Bronchial epithelial cell (primary cell): Measurements from ENCODE around the gene UNK. TPM values are rescaled to one million over a fixed set of nuclear protein-coding genes. Genes with fewer than 3 reads are reported as not detected.

ENCODE experiments used
- DNase-seq: peaks from one replicate; pipeline ENCODE4 v3.0.0-alpha.2; 2010; ENCODE audit warnings: low read depth
- FAIRE-seq: peaks from 2 replicates; lab custom pipeline; 2011; peaks lifted over from hg19 to GRCh38; lab: Jason Lieb, UNC
- H3K27me3 ChIP-seq: 2 replicates; pipeline ENCODE4 v1.5.1; 2011; ENCODE audit warnings: low read length; ENCODE audit not compliant: control insufficient read depth, insufficient read depth
- H3K36me3 ChIP-seq: 2 replicates; pipeline ENCODE4 v1.5.1; 2011; ENCODE audit warnings: low read length; ENCODE audit not compliant: control insufficient read depth, insufficient read depth
- H3K4me3 ChIP-seq: 2 replicates; pipeline ENCODE4 v1.5.1; 2011; ENCODE audit warnings: mild to moderate bottlenecking, low read depth, low read length, control low read depth
- total RNA-seq: library from RNA; depleted of rRNA; stranded (reverse); fragments of >200 nt; gene quantifications from 2 replicates; pipeline ENCODE4 v1.2.1, GENCODE V29; 2014
- TF ChIP-seq, protein P1 (sequence below): IDR thresholded peaks from 2 replicates; pipeline ENCODE4 v1.5.1; 2011; ENCODE audit warnings: mild to moderate bottlenecking, moderate library complexity, low read length, control low read depth, inconsistent platforms; ENCODE audit not compliant: insufficient read depth, severe bottlenecking

UNK gene, protein sequence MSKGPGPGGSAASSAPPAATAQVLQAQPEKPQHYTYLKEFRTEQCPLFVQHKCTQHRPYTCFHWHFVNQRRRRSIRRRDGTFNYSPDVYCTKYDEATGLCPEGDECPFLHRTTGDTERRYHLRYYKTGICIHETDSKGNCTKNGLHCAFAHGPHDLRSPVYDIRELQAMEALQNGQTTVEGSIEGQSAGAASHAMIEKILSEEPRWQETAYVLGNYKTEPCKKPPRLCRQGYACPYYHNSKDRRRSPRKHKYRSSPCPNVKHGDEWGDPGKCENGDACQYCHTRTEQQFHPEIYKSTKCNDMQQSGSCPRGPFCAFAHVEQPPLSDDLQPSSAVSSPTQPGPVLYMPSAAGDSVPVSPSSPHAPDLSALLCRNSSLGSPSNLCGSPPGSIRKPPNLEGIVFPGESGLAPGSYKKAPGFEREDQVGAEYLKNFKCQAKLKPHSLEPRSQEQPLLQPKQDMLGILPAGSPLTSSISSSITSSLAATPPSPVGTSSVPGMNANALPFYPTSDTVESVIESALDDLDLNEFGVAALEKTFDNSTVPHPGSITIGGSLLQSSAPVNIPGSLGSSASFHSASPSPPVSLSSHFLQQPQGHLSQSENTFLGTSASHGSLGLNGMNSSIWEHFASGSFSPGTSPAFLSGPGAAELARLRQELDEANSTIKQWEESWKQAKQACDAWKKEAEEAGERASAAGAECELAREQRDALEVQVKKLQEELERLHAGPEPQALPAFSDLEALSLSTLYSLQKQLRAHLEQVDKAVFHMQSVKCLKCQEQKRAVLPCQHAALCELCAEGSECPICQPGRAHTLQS
- total RNA-seq = 10.8 and 11.4 TPM in 2 replicates

DNA sequence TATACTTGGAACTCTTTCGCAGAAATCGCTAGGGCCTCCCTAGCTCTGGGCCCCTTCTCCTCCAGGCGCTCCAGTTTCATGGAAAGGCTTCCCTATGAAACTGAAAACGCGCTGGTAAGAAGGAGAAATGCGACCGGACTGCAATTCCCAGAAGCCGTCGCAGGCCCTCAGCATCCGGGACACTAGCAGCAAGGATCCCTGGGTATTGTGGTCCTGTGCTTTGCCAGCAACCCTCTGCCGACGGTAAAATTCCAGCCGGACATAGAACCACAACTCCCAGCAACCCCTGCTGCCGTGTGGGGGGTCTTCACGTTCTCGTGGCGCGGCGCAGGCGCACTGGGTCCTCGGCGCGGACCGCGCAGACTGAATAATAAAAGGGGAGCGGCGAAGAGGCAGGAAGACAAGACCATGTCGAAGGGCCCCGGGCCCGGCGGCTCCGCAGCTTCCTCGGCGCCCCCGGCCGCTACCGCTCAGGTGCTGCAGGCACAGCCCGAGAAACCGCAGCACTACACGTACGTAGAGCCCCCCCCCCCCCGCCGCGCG, at the start of gene UNK:
TSS of gene UNK (plus strand) at position 334 of the 543 bp plus-strand sequence. CDS start at position 409, 75 bp downstream.
- DNase-seq (peak; percentile 97), FAIRE-seq (no peak)
- peak within 1 kb of the TSS; percentile 62 for H3K4me3 ChIP-seq
- no peaks in the 10 kb centered on the region for H3K27me3 ChIP-seq
- TF ChIP-seq, protein P1, sequence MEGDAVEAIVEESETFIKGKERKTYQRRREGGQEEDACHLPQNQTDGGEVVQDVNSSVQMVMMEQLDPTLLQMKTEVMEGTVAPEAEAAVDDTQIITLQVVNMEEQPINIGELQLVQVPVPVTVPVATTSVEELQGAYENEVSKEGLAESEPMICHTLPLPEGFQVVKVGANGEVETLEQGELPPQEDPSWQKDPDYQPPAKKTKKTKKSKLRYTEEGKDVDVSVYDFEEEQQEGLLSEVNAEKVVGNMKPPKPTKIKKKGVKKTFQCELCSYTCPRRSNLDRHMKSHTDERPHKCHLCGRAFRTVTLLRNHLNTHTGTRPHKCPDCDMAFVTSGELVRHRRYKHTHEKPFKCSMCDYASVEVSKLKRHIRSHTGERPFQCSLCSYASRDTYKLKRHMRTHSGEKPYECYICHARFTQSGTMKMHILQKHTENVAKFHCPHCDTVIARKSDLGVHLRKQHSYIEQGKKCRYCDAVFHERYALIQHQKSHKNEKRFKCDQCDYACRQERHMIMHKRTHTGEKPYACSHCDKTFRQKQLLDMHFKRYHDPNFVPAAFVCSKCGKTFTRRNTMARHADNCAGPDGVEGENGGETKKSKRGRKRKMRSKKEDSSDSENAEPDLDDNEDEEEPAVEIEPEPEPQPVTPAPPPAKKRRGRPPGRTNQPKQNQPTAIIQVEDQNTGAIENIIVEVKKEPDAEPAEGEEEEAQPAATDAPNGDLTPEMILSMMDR = no peak
- H3K36me3 ChIP-seq = no peaks in the 10 kb centered on the region

DNA sequence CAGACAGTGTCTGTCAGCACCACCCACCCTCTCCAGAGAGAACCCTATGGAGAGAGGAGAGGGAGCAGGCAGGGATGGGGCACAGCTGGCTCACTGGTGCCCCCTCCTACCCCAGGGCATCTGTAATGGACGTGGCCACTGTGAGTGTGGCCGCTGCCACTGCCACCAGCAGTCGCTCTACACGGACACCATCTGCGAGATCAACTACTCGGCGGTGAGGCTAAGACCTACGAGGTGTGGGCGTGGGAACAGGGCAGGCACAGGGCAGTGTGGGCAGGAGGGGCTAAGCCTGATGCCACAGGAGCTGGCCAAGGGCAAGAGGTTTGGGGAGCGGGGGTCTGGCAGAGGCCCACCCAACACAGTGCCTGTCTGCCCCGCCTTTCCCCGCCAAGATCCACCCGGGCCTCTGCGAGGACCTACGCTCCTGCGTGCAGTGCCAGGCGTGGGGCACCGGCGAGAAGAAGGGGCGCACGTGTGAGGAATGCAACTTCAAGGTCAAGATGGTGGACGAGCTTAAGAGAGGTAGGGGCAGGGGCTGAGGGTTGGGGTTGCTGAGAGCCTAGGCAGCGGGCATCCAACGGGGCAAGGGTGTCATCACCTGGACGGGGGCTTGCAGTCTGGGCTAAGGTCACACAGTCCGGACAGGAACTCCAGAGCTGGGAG, 48.3 kb upstream of the UNK start:
- DNase-seq (no peak), FAIRE-seq (no peak)
- Histone ChIP-seq H3K36me3 (peaks cover 73% of the 10 kb centered on the region), H3K27me3 (no peaks in the 10 kb centered on the region), H3K4me3 (no peak overlapping the region)
- TF ChIP-seq, protein P1 = no peak

DNA sequence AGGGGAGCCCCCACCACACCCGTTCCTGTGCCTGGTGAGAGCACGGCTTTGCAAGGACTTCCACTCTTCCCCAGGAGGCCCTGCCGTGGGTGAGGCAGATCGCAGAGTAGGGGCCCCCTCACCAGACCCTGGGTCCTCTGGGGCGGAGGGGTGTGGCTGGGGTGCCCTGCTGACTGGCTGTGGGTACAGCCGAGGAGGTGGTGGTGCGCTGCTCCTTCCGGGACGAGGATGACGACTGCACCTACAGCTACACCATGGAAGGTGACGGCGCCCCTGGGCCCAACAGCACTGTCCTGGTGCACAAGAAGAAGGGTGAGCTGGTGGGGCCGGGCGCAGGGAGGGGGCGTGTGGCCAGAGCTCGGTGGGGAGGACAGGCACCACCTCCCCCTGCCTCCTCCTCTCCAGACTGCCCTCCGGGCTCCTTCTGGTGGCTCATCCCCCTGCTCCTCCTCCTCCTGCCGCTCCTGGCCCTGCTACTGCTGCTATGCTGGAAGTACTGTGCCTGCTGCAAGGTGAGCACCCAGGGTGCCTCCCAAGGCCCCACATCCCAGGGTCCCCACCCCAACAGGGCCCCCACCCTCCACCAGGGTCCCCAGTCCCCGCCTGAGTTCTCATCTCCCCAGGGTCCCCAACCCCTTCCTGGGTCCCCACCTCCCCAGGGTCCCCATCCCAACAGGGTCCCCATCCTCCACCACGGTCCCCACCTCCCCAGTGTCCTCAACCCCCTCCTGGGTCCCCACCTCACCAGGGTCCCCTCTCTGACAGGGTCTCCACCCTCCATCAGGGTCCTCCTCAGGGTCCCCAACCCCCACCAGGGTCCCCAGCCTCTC, 47.3 kb upstream of the UNK start:
- H3K27me3 ChIP-seq = no peaks in the 10 kb centered on the region
- DNase-seq (no peak), FAIRE-seq (no peak)
- H3K36me3 ChIP-seq = peaks cover 69% of the 10 kb centered on the region
- no peak overlapping the region for H3K4me3 ChIP-seq
- TF ChIP-seq, protein P1 = no peak

DNA sequence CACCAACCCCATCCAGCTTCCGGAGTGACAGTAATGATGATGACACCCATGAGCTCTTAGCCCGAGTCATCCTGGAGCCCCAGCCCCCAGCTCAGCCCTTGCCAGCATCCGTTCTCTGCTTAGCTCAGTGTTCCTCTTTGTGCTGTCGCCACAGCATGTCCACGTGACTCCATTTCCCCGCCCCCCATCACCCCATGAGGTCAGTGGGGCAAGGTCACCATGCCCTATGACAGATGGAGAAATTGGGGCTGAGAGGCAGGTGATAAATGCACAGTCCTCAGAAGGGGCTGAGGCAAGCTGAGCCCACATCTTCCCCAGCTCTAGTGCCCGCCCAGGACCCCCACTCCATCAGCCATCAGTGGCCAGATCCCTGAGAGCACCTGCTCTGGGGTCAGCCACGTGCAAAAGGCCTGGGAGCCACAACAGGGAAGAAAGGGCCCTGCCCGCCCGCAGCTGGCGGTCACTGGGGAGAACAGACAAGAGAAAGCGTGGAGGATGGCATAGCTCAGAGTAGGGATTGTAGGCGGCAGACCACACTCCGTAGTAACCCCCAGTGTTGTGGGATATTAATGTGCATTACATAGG, 46.3 kb upstream of the UNK start:
- H3K36me3 ChIP-seq = peaks cover 73% of the 10 kb centered on the region
- H3K4me3 ChIP-seq = no peak overlapping the region
- TF ChIP-seq, protein P1 = no peak
- no peak for FAIRE-seq
- DNase-seq = no peak
- no peaks in the 10 kb centered on the region for H3K27me3 ChIP-seq
